Smooth muscle cell (in vitro differentiated cells): ENCODE results near the gene LFNG. TPM values are rescaled to one million over a fixed set of nuclear protein-coding genes. Genes with fewer than 3 reads are reported as not detected.

Experiments
- DNase-seq: peaks from one replicate; lab custom pipeline; 2025; ENCODE audit not compliant: unreplicated experiment; lab: John Stamatoyannopoulos, UW
- H2AFZ ChIP-seq: fragments of 200-600 bp; sonication (generic); 2 replicates; pipeline ENCODE4 v1.6.0; 2016; ENCODE audit warnings: antibody characterized with exemption, low read depth, mild to moderate bottlenecking
- H3F3A ChIP-seq: fragments of 200-600 bp; sonication (generic); 2 replicates; pipeline ENCODE4 v1.6.0; 2017; ENCODE audit warnings: antibody characterized with exemption, low read depth
- H3K27ac ChIP-seq: fragments of 200-600 bp; sonication (generic); 2 replicates; pipeline ENCODE4 v1.5.1; 2016; ENCODE audit warnings: low read depth, mild to moderate bottlenecking
- H3K27me3 ChIP-seq: fragments of 200-600 bp; sonication (generic); 2 replicates; pipeline ENCODE4 v1.6.1; 2016; ENCODE audit warnings: low read depth, mild to moderate bottlenecking
- H3K36me3 ChIP-seq: fragments of 200-600 bp; sonication (generic); 2 replicates; pipeline ENCODE4 v1.5.1; 2016; ENCODE audit warnings: low read depth
- H3K4me1 ChIP-seq: fragments of 200-600 bp; sonication (generic); 2 replicates; pipeline ENCODE4 v1.5.1; 2016; ENCODE audit warnings: low read depth
- H3K4me2 ChIP-seq: fragments of 200-600 bp; sonication (generic); 2 replicates; pipeline ENCODE4 v1.6.0; 2016; ENCODE audit warnings: mild to moderate bottlenecking
- H3K4me3 ChIP-seq: fragments of 200-600 bp; sonication (generic); 2 replicates; pipeline ENCODE4 v1.5.1; 2016; ENCODE audit warnings: mild to moderate bottlenecking
- H3K79me2 ChIP-seq: fragments of 200-600 bp; sonication (generic); 2 replicates; pipeline ENCODE4 v1.6.0; 2016; ENCODE audit warnings: low read depth, mild to moderate bottlenecking
- H3K9ac ChIP-seq: fragments of 200-600 bp; sonication (generic); 2 replicates; pipeline ENCODE4 v1.6.0; 2016; ENCODE audit warnings: low read depth
- H3K9me3 ChIP-seq: fragments of 200-600 bp; sonication (generic); replicated peaks from 2 replicates; pipeline ENCODE4 v1.5.1; 2016; ENCODE audit warnings: low read depth
- H4K20me1 ChIP-seq: fragments of 200-600 bp; sonication (generic); 2 replicates; pipeline ENCODE4 v1.6.0; 2016; ENCODE audit warnings: low read depth
- CTCF ChIP-seq: fragments of 200-600 bp; sonication (generic); IDR thresholded peaks from 2 replicates; pipeline ENCODE4 v1.5.1; 2017; ENCODE audit warnings: borderline replicate concordance, mild to moderate bottlenecking, antibody characterized with exemption; ENCODE audit not compliant: insufficient read depth, poor library complexity, severe bottlenecking
- WGBS: methylation state at CpG from one replicate; pipeline ENCODE4 v1.1.7; 2016; ENCODE audit warnings: low lambda C conversion rate; 5-methylcytosine and 5-hydroxymethylcytosine counted together
- microRNA-seq: library from miRNA; unstranded; fragments of <30 nt; microRNA quantifications from one replicate; pipeline ENCODE4, GENCODE V29; 2016; ENCODE audit warnings: borderline number of aligned reads
- polyA plus RNA-seq: library from polyadenylated mRNA; unstranded; fragments of >200 nt; fragmentation: Nextera tagmentation; extraction: Ambion mirVana; gene quantifications from 2 replicates; pipeline ENCODE4 v1.2.1, GENCODE V29; 2016
- small RNA-seq: library from RNA; depleted of rRNA; stranded (forward); fragments of <200 nt; gene quantifications from one replicate; pipeline ENCODE3, GENCODE V24; 2014
- total RNA-seq: library from RNA; depleted of rRNA; stranded (reverse); fragments of >200 nt; gene quantifications from 2 replicates; pipeline ENCODE4 v1.2.3, GENCODE V29; 2014

LFNG gene
- total and polyA plus RNA-seq, 2 experiments from 2014 or later, result 6.0 to 9.8 TPM

DNA sequence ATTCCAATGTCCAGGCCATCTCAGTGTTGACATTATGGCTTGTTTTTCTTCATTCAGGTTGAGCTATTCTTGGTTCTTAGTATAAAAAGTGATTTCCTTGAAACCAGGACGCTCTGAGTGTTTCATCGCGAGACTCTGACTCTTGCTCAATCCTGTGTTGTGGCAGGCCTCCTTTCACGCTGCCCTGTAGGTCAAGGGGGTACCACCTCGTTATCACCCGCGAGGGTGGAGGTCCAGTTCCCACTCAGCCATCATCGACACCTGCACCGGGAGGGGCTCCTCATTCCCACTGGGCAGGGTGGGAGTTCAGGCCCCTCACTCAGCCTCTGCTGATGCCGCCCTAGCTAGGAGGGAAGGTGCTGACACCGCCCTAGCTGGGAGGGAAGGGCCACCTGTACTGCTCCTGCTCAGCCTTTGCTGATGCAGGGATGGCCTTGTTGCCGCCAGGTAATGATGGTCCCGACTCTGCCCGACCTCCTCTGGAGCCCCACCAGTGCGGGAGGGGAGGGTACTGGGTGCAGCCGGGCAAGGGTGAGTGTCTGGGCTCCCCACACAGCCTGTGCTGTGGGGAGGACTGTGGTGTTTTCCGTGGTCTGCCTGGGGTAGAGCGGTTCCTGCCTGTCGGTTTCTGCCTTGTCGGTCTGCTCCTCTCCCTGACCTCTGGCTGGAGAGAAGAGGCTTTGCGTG, 55.6 kb downstream of the LFNG start:
- Histone ChIP-seq H4K20me1 (peaks cover 8% of the 10 kb centered on the region), H2AFZ (no peak overlapping the region), H3K4me3 (no peak overlapping the region), H3K79me2 (peaks cover 3% of the 10 kb centered on the region), H3K9me3 (no peaks in the 10 kb centered on the region), H3K4me1 (peaks cover 10% of the 10 kb centered on the region), H3K27me3 (no peaks in the 10 kb centered on the region), H3K9ac (no peak overlapping the region), H3F3A (peaks cover 3% of the 10 kb centered on the region), H3K27ac (no peak overlapping the region), H3K4me2 (no peak overlapping the region), H3K36me3 (no peaks in the 10 kb centered on the region)
- 87% methylated on average over 20 of the region's 21 CpGs for WGBS
- TF ChIP-seq CTCF, result no peak
- no peak for DNase-seq

DNA sequence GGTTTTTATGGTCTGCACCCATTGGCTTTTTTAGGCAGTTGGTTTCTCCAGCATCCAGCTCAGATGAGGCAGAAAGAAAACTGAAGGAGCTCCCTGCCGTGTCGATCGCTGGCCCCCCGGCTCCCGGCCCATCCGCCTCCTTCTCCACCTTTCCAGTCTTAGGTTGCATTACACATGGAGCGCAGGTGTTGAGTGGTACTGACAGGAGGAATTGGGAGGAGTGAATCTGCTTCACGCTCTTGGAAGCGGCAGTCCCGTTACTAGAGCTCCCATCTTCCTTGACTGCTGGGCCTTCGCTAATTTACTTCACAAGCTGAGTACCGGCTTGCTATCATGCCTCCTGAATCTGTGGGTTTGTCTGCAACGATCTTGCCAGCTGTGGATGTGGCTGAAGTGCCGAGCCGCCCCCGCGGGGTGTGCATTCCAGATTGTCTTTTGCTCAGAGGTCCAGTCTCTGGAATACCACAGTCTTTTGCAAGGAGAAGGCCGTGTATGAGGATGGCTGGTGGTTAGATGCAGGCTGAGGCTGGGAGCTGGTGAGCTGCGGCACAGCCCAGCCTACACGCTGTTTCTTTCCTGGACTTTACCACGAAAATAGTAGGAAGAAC, 56.3 kb downstream of the LFNG start:
- Histone ChIP-seq H3K27me3 (no peaks in the 10 kb centered on the region), H3K79me2 (no peaks in the 10 kb centered on the region), H3K9me3 (no peaks in the 10 kb centered on the region), H3K27ac (no peak overlapping the region), H3F3A (peaks cover 3% of the 10 kb centered on the region), H2AFZ (no peak overlapping the region), H3K36me3 (no peaks in the 10 kb centered on the region), H3K4me1 (peaks cover 10% of the 10 kb centered on the region), H3K4me2 (no peak overlapping the region), H3K9ac (no peak overlapping the region), H3K4me3 (no peak overlapping the region), H4K20me1 (peaks cover 8% of the 10 kb centered on the region)
- TF ChIP-seq CTCF, result no peak
- WGBS, result 76% methylated on average over 21 of the region's 21 CpGs
- DNase-seq, result no peak

DNA sequence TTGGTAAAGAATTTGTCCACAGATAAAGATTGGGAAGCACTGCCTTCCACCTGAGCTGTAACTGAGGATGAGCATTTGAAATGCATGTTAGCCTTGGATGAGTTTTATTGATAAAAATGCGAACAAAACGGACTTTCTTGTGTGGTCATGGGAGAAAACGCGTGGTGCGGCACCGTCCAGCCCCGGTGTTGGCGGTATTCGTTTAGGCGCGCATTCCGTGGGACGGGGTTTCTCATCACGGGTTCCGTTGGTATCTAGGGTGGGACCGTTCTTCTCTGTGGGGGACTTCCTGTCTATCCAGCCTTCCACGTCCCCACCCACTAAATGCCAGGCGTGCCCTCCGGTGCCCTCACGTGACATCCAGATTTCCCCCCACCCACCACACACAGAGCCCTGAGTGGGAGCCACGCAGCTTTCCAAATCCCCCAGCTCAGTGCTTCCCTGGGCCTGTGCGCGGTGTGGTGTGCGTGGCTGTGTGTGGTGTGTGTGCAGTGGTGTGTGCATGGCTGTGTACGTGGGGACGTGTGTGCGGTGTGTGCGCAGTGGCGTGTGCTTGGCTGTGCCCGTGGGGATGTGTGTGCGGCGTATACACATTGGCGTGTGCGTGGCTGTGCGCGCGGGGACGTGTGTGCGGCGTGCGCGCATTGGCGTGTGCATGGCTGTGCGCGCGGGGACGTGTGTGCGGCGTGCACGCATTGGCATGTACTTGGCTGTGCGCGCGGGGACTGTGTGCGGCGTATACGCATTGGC, 57.3 kb downstream of the LFNG start:
- H3K9me3 ChIP-seq, result no peaks in the 10 kb centered on the region
- H3K4me1 ChIP-seq, result peaks cover 10% of the 10 kb centered on the region
- peaks cover 2% of the 10 kb centered on the region for H3F3A ChIP-seq
- DNase-seq, result no peak
- no peak overlapping the region for H3K27ac ChIP-seq
- H4K20me1 ChIP-seq, result peaks cover 8% of the 10 kb centered on the region
- 94% methylated on average over 44 of the region's 56 CpGs for WGBS
- H3K9ac ChIP-seq, result no peak overlapping the region
- H2AFZ ChIP-seq, result no peak overlapping the region
- TF ChIP-seq CTCF, result no peak
- no peak overlapping the region for H3K4me3 ChIP-seq
- H3K4me2 ChIP-seq, result no peak overlapping the region
- H3K79me2 ChIP-seq, result no peaks in the 10 kb centered on the region
- H3K36me3 ChIP-seq, result no peaks in the 10 kb centered on the region
- H3K27me3 ChIP-seq, result no peaks in the 10 kb centered on the region

Small RNA genes lying within 50 kb of the gene (microRNA-seq; reads per million reads assigned to microRNA genes)
- gene MIR4648, result 1.8 reads per million

Small RNA genes lying within 50 kb of the gene (small RNA-seq; reads per million reads assigned to genes)
- 0.24 reads per million for gene MIR4648

Other genes with a start within 250 kb of the LFNG start
- 12.8 and 49.9 TPM in 2 replicates for gene SNX8, start 205.3 kb upstream of the LFNG start, total RNA-seq
- gene SNX8, start 205.3 kb upstream of the LFNG start, polyA plus RNA-seq, result 46.9 and 56.4 TPM in 2 replicates
- 85.8 and 96.1 TPM in 2 replicates for gene EIF3B, start 164.9 kb upstream of the LFNG start, total RNA-seq
- 112 and 146 TPM in 2 replicates for gene EIF3B, start 164.9 kb upstream of the LFNG start, polyA plus RNA-seq
- gene CHST12, start 116.2 kb upstream of the LFNG start, total RNA-seq, result 7.5 and 10.1 TPM in 2 replicates
- 15.0 and 19.7 TPM in 2 replicates for gene CHST12, start 116.2 kb upstream of the LFNG start, polyA plus RNA-seq
- not detected in 2 replicates for gene GRIFIN, start 43.4 kb upstream of the LFNG start, total RNA-seq
- not detected in 2 replicates for gene GRIFIN, start 43.4 kb upstream of the LFNG start, polyA plus RNA-seq
- 11.2 and 16.8 TPM in 2 replicates for gene BRAT1, start 35.8 kb downstream of the LFNG start, total RNA-seq
- gene BRAT1, start 35.8 kb downstream of the LFNG start, polyA plus RNA-seq, result 32.4 and 43.6 TPM in 2 replicates
- 12.7 and 15.0 TPM in 2 replicates for gene IQCE, start 39.2 kb downstream of the LFNG start, total RNA-seq
- 5.8 and 16.3 TPM in 2 replicates for gene IQCE, start 39.2 kb downstream of the LFNG start, polyA plus RNA-seq
- gene TTYH3, start 112.2 kb downstream of the LFNG start, total RNA-seq, result 42.9 and 51.5 TPM in 2 replicates
- 153 and 179 TPM in 2 replicates for gene TTYH3, start 112.2 kb downstream of the LFNG start, polyA plus RNA-seq
- gene AMZ1, start 168.4 kb downstream of the LFNG start, total RNA-seq, result 1.1 and 1.4 TPM in 2 replicates
- gene AMZ1, start 168.4 kb downstream of the LFNG start, polyA plus RNA-seq, result 0.63 and 2.4 TPM in 2 replicates